Rectal smooth muscle tissue (tissue), 1 donor: ENCODE results near the gene LDLRAD4.

ENCODE experiments used
- H3K27ac ChIP-seq: one replicate; pipeline ENCODE4 v1.7.0; 2013; ENCODE audit warnings: low read depth, low read length, inconsistent platforms
- H3K27me3 ChIP-seq: one replicate; pipeline ENCODE4 v1.7.0; 2013; ENCODE audit warnings: low read length; ENCODE audit not compliant: control insufficient read depth, insufficient read depth
- H3K36me3 ChIP-seq: one replicate; pipeline ENCODE4 v1.7.0; 2013; ENCODE audit warnings: low read length; ENCODE audit not compliant: control insufficient read depth, insufficient read depth
- H3K4me1 ChIP-seq: one replicate; pipeline ENCODE4 v1.7.0; 2013; ENCODE audit warnings: low read length; ENCODE audit not compliant: control insufficient read depth, insufficient read depth
- H3K4me3 ChIP-seq: one replicate; pipeline ENCODE4 v1.7.0; 2013; ENCODE audit warnings: low read length
- H3K9ac ChIP-seq: one replicate; pipeline ENCODE4 v1.7.0; 2013; ENCODE audit warnings: low read length

Gene LDLRAD4

DNA sequence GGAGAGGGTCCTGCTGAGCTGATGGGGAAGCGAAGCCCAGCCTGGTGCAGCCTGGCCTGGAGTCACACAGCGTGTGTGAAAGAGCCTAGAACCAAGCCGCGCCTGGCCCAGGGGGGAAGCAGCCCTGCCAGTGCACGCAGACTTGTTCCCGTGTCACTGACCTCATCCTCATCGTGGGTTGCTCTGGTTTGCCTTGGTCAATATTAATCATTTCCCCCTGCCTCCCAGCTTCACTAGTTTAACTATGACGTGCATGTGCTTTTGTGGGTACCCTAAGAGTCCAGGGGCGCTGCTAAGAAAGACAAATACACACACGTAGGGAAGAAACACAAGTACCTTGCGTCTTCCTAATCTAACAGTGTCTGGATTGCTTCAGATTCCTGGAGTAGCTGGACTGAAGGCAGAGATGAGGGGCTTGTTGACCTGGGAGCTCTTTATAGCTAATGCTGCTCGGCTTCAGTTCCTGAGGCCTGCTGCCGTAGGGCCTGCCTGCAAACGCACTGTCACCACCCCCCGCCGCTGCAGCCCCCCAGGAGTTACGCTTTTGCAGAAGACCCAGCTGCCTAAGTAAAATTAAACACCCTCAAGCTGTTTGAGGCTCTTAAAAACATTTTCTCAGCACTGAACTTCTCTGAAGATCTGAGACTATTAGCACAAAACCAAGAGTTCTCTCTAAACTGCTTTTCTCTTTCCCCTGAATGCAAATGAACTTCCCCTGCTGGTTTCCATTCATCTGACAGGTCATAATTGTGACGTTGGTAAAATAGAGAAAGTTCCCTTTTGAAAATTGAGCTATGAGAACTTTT lies 348.6 kb downstream of the LDLRAD4 start:
- Histone ChIP-seq H3K4me1 (peaks cover 22% of the 10 kb centered on the region), H3K27ac (peak overlapping the region; percentile 60)

DNA sequence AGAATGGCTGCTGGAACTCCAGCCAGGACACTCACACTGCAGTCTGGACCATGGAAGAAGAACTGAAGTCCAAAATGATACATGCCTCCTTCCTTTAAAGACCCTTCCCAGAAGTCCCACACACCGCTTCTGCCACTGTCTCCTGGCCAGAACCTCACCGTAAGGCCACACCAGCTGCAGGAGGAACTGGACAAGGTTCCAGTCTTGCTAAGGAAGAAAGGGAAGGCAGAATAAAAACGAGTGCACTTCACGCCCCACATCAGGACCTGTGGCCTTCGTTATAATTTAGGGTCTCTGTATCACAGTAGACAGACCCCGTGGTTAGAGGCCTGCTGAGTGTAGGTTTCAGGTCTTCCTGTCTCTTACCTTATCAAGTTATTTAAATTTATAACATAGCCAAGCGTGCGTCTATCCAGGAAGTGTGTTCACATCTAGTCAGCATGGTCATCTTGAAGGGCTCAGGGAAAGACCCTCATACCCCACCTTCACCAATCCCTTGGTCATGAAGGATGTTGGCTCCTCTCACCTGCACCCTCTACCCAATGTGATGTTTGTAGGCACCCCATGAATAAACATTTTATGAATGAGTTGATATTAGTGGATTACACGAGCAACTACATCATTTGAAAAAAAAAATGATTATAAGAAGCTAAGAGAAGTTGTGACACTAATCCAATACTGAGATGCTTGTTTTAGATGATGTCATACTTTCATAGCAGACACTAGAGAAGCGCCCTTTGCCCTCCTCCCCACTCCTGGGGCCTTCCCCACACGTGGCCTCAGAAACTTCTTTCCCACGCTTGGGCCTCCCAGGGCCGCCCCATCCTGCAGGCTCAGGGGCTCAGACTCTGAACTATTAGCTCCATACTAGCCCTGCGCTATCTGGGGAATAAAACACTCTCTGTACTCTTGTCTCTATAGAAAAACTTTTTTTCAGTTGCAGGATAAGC lies 350.2 kb downstream of the LDLRAD4 start:
- Histone ChIP-seq H3K27me3 (no peaks in the 10 kb centered on the region), H3K4me1 (peaks cover 17% of the 10 kb centered on the region), H3K9ac (no peak overlapping the region), H3K36me3 (no peaks in the 10 kb centered on the region), H3K4me3 (no peak overlapping the region), H3K27ac (no peak overlapping the region)

More for the DNA sequence above, 348.6 kb downstream of the LDLRAD4 start:
- Histone ChIP-seq H3K4me3 (no peak overlapping the region), H3K27me3 (no peaks in the 10 kb centered on the region), H3K9ac (peak overlapping the region; percentile 10), H3K36me3 (no peaks in the 10 kb centered on the region)

DNA sequence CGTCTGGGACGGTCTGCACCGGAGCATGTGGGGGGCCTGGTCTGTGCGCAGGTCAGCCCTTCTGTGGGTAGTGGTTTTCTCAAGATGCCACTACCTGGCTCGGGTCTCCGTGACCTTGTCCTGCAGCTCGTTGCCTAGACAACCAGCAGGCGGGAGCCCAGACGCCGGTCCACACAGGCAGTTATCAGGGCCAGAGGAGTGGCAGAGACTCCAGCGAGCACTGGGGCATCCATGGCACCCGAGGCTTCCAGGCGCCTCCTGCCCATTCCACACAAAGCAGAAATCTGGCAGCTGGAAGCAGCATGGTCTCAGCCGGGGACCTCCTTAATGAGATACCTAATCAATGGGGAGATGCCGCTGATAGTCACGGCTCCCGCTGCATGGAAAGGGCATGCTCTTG lies 351.7 kb downstream of the LDLRAD4 start:
- Histone ChIP-seq H3K27ac (no peak overlapping the region), H3K9ac (no peak overlapping the region), H3K36me3 (no peaks in the 10 kb centered on the region), H3K4me3 (no peak overlapping the region), H3K4me1 (peaks cover 7% of the 10 kb centered on the region), H3K27me3 (no peaks in the 10 kb centered on the region)

DNA sequence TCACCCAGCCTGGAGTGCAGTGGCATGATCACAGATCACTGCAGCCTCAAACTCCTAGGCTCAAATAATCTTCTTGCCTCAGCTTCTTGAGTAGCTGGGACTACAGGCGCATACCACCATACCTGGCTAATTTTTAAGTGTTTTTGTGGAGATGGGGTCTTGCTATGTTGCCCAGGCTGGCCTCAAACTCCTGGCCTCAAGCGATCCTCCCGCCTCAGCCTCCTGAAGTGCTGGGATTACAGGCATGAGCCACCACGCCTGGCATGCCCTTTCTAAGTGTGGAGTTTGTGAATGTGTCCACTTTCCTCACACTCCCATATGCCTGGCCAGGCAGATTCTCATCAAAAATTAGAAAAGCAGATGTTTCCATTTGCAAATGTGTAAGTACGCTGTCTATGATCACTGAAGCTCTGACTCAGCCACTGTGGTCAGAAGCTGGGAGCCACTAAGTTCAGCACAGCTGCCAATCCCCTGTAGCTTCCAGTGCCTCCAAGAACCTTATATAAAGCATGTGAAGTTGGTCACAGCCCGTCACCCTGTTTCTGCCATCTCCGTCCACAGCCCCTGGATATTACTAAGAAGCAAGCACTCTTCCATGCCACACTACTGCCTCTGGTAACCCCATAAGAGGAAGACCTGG lies 352.4 kb downstream of the LDLRAD4 start:
- H3K4me1 ChIP-seq: peaks cover 6% of the 10 kb centered on the region
- H3K4me3 ChIP-seq: no peak overlapping the region
- no peaks in the 10 kb centered on the region for H3K27me3 ChIP-seq
- no peak overlapping the region for H3K9ac ChIP-seq
- H3K36me3 ChIP-seq: no peaks in the 10 kb centered on the region
- H3K27ac ChIP-seq: no peak overlapping the region

DNA sequence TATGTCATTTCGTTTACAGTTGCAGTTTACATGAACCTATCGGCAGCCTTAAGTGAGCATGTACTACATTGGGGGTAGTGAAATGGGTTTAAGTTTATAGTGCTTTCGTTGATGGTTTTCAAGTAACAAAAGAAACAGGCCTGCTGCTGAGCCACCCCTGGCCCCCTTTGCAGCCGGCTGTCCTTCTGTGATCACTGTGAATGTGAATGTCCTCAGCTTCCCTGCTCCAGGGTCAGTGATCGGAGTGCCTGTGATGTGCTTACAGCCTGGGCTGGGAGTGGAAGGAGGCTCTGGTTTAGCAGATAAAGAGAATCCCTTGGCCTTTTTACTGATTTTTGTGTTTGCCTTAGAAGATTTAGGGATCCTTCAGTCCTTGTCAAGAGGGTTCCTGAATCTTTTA lies 353.6 kb downstream of the LDLRAD4 start:
- no peak overlapping the region for H3K4me3 ChIP-seq
- peaks cover 3% of the 10 kb centered on the region for H3K4me1 ChIP-seq
- H3K9ac ChIP-seq: no peak overlapping the region
- no peak overlapping the region for H3K27ac ChIP-seq
- H3K27me3 ChIP-seq: no peaks in the 10 kb centered on the region
- H3K36me3 ChIP-seq: no peaks in the 10 kb centered on the region

DNA sequence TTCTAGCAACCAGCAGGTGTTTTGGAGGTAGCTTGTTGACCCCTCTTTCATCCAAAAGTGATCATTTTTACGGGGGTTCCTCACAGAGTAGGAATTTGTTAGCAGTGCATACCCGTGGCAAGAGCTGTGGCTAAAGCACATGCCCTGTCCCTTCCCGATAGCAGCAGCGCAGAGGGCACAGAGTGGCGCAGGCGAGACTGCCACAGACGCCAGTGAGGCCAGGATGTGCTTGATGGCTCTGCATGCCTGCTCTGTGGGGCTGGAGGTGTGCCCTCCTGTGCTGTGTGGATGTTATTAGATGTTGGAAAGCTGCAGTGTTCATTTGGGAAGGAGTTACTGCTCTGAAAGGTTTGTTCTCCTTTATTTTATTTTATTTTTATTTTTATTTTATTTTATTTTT lies 354.2 kb downstream of the LDLRAD4 start:
- no peaks in the 10 kb centered on the region for H3K27me3 ChIP-seq

DNA sequence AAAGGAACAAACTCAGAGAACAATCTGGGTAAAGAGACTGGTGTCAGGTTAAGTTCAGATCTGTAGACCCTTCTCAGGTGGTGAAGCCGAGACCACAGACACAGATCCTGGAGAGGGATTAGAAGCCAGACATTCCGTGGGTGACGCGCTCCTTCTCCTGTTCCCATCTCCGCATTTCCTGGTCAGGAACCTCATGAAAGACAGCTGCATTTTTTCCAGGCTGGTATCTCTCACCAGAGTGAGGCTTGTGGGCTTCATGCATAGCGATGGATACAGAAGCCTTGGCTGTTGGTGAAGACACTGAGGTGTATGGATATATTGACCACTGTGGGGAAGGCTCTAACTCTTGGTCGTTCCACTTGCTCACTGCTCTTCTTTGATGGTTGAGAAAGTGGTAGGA lies 355.2 kb downstream of the LDLRAD4 start:
- no peak overlapping the region for H3K27ac ChIP-seq
- no peak overlapping the region for H3K4me3 ChIP-seq
- H3K9ac ChIP-seq: no peak overlapping the region
- no peaks in the 10 kb centered on the region for H3K27me3 ChIP-seq
- H3K36me3 ChIP-seq: no peaks in the 10 kb centered on the region
- no peaks in the 10 kb centered on the region for H3K4me1 ChIP-seq

More for the DNA sequence above, 354.2 kb downstream of the LDLRAD4 start:
- H3K4me3 ChIP-seq: no peak overlapping the region
- H3K36me3 ChIP-seq: no peaks in the 10 kb centered on the region
- no peak overlapping the region for H3K27ac ChIP-seq
- H3K9ac ChIP-seq: no peak overlapping the region
- H3K4me1 ChIP-seq: no peaks in the 10 kb centered on the region

DNA sequence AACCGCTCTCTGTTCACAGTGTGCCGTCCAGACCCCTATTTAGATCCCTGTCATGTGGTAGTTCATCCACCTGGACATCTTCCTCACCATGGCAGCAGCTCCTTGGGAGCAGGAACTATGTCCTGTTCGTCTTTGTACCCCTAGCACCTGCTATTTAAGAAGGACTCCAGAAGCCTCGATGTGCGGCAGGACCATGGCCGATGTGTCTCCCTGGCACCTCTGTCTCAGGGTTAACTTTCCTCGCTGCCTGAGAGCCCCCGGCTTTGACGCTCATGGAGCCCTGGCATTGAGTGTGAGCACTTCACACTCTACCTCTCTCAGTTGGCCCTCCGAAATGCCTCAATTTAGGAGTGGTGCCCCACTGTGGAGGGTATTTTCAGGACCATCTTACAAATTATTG lies 355.8 kb downstream of the LDLRAD4 start:
- no peaks in the 10 kb centered on the region for H3K36me3 ChIP-seq
- H3K27me3 ChIP-seq: no peaks in the 10 kb centered on the region
- H3K27ac ChIP-seq: no peak overlapping the region
- no peak overlapping the region for H3K4me3 ChIP-seq
- no peak overlapping the region for H3K9ac ChIP-seq
- no peaks in the 10 kb centered on the region for H3K4me1 ChIP-seq

DNA sequence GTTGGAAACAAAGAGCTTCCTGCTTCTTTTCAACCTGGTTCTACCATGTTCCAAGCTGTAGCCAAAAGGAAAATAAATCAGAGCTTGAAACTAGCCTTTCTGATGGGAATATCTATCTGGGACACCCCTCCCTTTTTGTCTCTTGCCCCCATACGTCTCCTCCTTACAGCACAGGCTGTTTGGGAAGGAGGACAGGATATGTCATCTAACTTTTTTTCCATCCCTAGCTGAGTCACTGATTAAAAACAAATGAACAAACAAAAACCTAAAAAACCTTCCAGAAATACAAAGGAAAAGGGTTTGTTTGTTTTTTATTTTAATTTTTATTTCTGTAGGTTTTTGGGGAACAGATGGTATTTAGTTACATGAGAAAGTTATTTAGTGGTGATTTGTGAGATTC lies 356.2 kb downstream of the LDLRAD4 start:
- H3K27me3 ChIP-seq: no peaks in the 10 kb centered on the region
- no peaks in the 10 kb centered on the region for H3K4me1 ChIP-seq
- no peak overlapping the region for H3K4me3 ChIP-seq
- no peak overlapping the region for H3K9ac ChIP-seq
- no peak overlapping the region for H3K27ac ChIP-seq
- H3K36me3 ChIP-seq: no peaks in the 10 kb centered on the region

DNA sequence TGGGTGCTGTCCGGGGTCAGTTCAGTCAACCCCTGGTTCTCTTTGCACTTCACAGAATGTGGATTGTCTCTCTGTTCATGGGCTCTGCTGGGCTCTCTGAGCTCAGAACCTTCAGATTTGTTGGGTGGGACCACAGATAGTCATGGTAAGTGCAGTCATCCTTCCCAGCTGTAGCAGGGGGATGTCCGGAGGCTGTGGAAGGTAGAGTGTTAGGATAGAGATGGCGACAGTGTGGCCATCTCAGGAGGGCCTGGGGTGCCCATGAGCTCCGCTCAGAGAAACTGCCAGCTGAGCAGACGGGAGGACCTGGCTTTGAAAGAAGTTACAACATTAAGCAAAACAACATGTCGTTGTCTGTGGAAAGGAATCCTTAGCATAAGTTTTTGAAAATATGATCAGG lies 358.0 kb downstream of the LDLRAD4 start:
- H3K36me3 ChIP-seq: no peaks in the 10 kb centered on the region
- H3K27me3 ChIP-seq: no peaks in the 10 kb centered on the region
- no peaks in the 10 kb centered on the region for H3K4me1 ChIP-seq
- H3K9ac ChIP-seq: no peak overlapping the region
- no peak overlapping the region for H3K4me3 ChIP-seq
- H3K27ac ChIP-seq: no peak overlapping the region

DNA sequence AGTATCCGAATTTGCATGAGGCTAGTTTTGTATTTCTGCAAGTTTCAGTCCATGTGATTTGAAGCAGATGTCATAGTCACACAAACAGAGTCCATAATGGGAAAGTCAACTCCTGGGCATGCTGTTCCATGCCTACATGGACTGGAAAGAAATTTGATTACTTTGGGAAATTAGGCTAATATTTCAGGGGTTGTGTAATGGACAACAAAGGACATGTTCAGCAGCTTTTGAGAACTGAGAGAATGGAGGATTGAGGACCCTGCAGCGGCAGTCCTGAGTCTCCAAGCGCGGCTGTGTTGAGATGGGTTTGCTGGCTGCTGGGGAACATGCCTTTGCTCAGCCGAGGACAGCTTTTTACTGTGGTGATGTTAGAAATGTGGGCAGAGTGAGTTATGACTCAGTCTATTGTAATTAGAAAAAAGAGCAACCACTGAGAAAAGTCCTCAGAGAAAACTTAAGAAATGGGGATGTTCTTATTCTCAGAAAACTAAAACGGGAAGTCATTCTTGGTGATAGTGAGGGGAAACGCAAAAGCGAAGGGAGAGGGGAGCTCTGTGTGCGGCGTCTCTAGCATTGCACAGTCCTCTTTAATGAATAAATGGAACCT lies 358.6 kb downstream of the LDLRAD4 start:
- Histone ChIP-seq H3K36me3 (no peaks in the 10 kb centered on the region), H3K4me1 (no peaks in the 10 kb centered on the region), H3K4me3 (no peak overlapping the region), H3K9ac (no peak overlapping the region), H3K27ac (peak overlapping the region; percentile 1), H3K27me3 (no peaks in the 10 kb centered on the region)

DNA sequence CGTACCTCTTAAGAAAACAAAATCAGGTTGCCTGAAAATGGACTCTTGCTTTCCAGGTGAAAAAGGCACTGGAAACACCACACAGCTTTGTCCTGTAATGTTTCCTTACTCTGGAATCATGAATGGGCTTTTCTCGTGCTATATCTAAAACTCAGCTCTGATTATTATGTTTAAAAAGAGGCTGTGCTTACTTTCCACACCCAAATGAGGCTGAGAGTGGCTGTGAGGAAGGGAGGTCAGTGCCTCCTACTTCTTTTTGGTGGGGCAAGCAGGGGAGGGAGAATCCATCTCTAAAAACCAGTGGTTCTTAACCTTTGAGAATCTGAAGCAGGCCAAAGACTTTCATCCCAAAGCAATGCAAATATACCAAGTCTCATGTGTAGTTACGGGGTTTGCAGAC lies 359.2 kb downstream of the LDLRAD4 start:
- no peak overlapping the region for H3K9ac ChIP-seq
- no peak overlapping the region for H3K4me3 ChIP-seq
- no peaks in the 10 kb centered on the region for H3K4me1 ChIP-seq
- no peaks in the 10 kb centered on the region for H3K36me3 ChIP-seq
- H3K27ac ChIP-seq: no peak overlapping the region
- no peaks in the 10 kb centered on the region for H3K27me3 ChIP-seq
